Stimulated activated CD8-positive, alpha-beta memory T cell treated with anti-CD3 and anti-CD28 coated beads, Interleukin-12 subunit alpha, Interleukin-12 subunit beta, amount 100 ng/mL, for 24 hours (primary cell): ENCODE measurements around the gene MOCOS.
"Not testable (repeated sequence)": the region's sequence is repeated elsewhere in the genome, so short reads cannot be mapped to it uniquely, and the experiment has no call there.

Source experiments
- DNase-seq: peaks from one replicate; pipeline ENCODE4 v3.0.0-alpha.2; 2020; ENCODE audit errors: extremely low read depth

Gene MOCOS

DNA sequence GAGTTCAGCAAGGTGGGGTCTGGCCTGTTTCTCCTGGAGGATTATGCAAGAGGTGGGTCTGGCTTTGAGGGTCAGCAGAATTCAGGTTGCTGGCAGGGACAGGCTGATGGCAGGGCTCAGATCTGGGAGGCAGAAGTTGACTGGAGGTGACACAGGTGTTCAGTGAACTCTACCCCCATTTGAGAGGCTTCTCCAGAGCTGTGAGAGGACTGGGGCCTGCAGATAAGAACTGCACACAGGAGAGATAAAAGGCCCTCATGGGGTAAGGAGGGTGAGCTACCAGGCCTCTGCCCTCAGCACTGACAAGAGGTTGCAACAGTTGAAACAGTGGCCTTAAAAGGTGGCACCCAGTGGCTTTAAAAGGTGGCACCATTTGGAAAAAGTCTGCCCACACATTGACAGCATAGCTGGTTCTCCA lies 13.1 kb downstream of the MOCOS start:
- no peak for DNase-seq

DNA sequence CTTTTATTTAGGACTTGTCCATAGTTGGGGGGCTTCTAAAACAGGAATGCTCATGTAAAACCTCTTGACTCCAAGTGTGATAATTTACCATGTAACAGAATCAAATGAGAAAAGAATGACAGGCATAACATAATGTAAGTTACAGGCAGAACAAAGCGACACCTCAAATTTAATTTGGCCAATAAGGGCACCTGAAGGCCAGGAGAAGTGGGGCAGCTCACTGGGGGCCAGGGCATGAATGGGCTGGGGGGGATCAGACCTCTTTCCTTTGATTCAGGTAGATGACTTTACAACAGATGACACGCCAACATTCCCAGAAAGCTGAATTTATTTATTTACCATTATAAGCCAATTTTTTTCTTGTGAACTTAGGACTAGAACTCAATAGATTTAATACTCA lies 14.5 kb downstream of the MOCOS start:
- no peak for DNase-seq

DNA sequence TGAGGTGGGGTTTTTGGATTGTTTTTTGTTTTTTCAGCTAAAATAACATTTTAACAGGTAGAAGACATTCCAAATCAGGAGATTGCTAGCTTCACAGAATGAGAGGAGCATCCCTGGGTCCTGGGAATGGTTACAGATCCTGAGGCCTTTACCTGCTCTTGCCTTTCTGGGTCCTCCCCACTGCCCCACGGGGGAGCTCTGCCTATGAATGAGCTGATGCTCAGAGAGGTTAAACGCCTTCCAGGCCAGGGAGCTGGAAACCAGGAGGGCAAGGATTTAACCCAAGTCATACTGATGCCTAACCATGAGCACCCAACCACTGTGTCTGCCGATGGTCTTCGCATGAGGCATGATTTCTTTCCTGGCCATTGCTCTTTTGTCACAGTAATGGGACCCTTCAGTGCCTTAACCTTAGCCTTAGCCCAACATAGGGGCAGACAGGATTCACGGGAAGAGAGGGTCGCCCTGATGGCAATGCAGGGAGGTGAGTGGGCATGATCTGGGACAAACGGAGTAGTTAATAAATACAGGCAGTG lies 16.1 kb downstream of the MOCOS start:
- DNase-seq: no peak

DNA sequence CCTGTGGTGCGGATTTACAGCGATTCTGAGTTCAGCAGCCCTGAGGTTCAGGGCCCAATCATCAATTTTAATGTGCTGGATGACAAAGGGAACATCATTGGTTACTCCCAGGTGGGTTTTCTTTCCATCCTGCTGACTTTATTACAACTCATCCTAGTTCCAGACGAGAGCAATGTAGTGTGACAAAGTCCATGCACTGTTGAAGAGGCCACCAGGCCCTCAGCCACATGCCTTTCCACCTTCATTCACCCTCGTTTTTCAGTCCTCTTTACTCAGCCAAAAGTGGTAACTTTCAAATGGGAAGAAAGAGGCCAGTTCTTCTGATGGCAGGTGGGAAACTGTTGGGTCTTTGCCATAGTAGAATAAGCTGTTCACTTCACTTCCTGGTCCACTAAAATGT lies 17.9 kb downstream of the MOCOS start:
- no peak for DNase-seq

DNA sequence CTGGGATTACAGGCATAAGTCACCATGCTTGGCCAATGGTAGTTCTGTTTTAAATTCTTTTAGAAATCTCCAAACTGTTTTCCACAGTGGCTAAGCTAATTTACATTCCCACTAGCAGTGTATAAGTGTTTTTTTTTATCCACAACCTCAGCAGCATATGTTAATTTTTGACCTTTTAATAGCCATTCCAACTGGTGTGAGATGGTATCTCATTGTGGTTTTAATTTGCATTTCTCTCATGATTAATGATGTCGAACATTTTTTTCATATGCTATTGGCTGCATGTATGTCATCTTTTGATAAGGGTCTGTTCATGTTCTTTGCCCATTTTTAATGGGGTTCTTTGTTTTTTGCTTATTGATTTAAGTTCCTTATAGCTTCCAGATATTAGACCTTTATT lies 20.0 kb downstream of the MOCOS start:
- no peak for DNase-seq

DNA sequence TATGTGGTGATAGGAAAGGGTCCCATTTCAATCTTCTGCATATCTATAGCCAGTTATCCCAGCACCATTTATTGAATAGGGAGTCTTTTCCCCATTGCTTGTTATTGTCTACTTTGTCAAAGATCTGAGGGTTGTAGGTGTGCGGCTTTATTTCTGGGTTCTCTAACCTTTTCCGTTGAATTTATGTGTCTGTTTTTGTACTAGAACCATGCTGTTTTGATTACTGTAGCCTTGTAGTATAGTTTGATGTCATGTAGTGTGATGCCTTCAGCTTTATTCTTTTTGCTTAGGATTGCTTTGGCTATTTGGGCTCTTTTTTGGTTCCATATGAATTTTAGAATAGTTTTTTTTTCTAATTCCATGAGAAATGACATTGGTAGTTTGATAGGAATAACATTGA lies 20.7 kb downstream of the MOCOS start:
- not testable (repeated sequence) for DNase-seq

DNA sequence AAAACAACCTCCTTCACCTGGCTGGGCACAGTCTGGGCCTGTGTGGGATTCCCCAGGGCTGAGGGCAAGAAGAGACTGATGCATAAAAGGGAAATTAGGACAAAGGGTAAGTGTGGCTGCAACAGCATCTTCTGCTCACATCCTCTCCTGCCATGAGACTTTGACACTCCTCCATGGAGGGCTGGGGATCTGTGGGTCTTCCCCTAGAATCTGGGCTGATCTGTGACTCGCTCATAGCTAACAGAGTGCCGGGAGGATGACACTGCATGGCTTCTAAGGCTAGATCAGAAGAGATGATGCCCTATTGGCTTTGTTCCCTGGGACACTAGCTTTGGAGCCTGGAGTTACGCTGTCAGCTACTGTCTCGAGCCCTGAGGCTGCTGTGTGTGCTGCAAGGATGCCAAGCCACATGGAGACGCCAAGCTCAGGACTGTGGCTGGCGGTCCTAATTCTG lies 24.3 kb downstream of the MOCOS start:
- DNase-seq: no peak

DNA sequence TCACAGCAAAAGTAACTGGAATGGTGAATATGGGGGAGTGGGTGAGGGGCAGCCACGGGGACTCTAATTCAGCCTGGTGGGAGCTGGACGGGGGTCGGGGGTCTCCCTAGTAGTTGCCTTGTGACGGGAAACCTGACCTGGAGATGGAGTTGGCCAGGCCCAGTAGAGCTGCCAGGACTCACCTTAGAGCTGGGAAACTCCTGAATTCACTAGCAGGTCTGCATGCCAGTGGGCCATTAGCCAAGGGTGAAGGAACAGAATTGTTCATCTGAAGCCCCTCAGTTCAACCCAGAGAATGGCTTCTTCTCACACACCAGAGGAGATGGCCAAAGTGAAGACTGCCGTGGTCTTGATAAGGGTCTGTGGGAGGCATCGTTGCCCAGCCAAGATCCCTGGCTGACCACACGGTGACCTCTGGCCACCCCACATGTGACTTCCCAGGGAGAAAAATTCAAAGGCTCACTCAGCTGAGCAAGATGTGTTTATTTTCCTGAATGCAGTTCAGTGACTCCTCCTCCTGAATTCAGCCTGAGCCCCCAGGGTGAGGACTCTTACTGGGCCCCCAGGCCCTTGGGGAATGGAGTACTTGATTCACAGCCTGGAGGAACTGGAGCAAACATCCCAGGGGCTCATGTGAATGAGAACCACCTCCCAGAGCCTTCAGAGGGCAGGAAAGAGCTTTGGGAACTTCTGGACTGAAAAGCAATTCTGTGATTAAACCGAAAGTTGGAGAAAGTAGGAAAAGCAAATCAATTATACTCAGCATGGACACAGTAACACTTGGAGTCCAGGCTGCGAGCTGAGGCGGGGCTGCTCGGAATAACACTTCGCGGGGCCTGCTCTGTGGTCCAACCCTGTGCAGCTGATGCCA lies 25.2 kb downstream of the MOCOS start:
- no peak for DNase-seq

DNA sequence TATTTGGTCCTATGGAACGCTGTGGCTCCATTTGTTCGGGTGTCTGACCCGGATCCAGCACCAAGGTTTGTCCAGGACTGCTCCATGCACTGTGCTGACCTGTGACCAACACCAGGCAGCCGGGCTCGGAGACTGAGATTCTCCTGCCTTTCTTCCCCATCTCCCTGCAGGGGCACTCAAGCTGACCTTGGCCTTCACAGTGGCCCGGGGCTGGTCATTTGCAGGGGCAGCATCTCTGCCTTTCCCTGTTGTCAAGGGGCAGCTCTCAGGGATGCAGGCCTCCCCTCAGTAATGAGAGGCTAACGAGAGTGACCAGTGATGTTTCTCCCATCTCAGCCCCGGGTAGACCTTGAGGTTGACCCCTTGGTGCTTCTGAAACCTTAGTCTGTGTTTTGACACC lies 27.5 kb downstream of the MOCOS start:
- DNase-seq: no peak

DNA sequence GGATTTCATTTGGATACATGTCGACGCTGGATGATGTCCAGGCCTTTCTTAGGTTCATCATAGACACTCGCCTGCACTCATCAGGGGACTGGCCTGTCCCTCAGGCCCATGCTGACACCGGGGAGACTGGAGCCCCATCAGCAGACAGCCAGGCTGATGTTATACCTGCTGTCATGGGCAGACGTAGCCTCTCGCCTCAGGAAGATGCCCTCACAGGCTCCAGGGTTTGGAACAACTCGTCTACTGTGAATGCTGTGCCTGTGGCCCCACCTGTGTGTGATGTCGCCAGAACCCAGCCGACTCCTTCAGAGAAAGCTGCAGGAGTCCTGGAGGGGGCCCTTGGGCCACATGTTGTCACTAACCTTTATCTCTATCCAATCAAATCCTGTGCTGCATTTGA lies 28.3 kb downstream of the MOCOS start:
- no peak for DNase-seq

DNA sequence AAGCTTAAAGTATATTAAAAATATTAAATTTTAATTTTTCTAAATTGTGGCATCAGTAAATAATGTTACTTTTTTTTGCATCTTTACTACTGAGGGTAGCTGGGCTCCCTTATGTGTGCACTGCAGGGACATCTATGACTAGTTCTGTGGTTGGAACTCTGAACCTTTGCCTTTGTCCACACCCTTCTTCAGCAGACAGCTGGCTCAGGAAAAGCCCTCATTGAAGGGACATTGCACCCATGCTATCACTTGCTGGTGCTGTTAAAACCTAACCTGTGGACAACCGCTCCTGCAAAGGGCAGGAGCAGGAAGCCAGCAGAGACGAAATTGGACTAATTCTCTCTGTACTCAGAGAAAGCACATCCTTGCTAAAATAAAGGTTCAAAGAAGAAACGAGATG lies 30.1 kb downstream of the MOCOS start:
- DNase-seq: no peak

DNA sequence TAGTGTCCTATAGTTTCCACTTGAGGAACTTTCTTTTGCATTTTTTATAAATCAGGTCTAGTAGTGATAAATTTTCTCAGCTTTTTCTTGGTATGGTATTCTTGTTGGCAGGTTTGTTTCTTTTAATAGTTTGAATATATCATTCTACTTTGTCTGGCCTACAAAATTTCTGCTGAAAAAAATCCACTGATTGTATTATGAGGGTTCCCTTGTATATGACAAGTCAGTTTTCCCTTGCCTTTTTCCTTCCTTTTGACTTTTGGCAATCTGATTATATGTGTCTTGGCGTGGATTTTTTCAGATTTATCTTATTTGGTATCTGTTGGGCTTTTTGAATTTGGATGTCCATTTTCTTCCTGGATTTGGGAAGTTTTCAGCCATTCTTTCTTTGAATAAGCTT lies 41.9 kb downstream of the MOCOS start:
- DNase-seq: no peak

DNA sequence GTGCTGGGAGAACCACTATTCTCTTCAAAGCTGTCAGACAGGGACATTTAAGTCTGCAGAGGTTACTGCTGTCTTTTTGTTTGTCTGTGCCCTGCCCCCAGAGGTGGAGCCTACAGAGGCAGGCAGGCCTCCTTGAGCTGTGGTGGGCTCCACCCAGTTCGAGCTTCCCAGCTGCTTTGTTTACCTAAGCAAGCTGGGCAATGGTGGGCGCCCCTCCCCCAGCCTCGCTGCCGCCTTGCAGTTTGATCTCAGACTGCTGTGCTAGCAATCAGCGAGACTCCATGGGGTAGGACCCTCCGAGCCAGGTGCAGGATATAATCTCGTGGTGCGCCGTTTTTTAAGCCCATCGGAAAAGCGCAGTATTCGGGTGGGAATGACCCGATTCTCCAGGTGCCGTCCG lies 53.2 kb downstream of the MOCOS start:
- DNase-seq: not testable (repeated sequence)

DNA sequence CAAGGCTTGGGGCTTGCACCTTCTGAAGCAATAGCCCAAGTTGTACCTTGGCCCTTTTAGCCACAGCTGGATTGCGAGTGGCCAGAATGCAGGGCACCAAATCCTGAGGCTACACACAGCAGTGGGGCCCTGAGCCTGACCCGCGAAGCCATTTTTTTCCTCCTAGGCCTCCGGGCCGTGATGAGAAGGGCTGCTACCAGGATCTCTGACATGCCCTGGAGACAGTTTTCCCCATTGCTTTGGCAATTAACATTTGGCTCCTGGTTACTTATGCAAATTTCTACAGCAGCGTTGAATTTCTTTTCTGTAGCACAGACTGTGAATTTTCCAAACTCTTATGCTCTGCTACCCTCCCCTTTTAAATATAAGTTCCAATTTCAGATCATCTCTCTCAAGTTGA lies 54.5 kb downstream of the MOCOS start:
- no peak for DNase-seq

DNA sequence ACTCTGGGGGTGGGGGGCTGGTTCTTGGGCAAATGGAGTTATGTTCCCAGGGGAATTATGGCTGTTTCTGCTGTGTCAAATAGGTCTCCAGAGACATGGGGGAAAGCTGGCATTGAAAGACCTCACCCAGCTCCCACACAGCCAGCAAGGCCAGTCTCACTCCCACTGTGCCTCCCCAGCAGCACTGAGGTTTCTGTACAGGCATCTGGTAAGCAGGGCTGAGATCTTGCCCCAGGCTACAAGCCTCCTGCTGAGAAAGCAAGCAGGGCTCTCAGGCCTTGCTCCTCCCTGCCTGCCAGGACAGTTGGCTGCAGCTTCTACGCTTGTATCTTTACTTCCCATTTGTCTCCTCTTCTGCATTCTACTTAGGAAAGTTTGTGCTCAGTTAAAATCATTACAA lies 59.7 kb downstream of the MOCOS start:
- DNase-seq: no peak

DNA sequence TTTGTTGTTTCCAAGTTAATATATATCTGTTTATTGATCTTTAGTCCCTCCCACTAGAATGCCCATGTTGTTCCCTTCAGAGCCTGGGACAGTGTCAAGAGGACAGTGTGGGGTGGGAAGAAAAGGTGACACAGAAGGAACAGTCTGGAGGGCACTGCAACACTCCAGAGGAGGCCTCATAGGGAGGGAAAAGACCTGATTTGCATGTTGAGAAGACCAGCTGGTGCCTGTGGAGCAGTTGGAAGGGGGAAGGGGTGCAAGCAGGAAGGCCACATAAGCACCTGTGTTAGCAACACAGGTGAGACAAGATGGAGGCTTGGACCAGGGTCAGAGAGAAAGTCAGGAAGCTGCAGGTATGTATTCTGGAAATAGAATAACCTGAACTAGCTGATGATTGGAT lies 62.1 kb downstream of the MOCOS start:
- DNase-seq: no peak

DNA sequence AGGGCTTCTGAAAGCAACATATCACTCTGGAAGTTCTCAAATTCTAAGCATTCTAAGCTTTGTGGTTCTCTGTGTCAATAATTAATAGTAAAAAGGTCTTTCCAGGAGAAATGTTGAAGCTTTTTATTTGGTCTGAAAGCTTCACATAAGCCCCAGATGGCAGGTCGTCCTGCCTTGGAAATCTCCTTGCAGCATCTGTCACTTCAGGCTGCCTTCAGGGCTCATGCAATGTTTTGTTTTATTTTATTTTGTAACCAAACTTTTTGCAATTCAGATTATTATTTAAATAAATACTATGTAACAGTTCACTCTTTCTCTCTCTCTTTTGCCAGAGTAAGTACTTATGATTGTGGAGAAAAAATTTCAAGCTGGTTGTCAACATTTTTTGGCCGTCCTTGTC lies 63.5 kb downstream of the MOCOS start:
- no peak for DNase-seq

DNA sequence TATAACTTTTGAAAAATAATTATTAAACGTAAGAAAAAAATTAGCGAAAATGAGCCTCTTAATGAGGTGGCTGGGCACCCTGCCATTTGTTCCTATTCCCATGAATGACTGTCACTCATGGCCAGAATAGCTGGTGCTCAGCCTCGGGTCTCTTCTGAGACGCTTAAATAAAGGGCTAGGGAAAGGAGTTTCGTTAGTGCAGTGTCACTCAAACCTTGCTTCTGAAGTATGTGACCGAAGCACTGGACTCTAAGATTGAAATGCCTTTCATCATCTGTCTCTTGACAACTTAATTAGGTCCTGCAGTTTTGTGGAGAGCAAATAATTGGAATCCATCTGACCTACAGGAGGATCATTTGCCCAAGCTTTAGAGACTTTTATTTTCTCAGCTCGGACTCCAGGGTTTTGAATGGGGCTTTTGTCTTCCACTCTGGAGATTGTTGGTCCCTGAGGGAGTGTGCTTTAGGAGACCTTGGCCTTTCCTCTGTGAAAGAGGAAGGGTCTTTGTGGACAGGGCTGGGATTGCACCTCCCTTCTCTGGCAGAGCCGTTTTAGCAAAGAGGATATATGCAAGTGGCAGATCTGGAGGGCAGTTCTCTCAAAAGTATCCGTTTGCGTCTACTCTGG lies 67.9 kb downstream of the MOCOS start:
- DNase-seq: no peak

DNA sequence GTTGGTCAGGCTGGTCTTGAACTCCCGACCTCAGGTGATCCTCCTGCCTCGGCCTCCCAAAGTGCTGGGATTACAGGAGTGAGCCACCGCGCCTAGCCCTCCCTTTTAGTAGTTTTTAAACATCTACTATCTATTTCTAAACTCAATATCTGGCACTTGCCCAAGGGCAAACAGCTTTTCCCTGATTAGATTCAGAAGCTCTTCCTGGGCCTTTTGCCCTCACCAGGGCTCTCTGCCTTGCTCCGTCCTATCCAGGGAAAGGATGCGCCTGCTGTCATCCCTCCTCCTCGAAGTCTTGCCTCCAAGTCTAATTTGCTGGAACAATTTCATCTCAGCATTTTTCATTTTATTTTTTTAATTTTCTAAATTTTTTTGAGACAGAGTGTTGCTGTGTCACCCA lies 68.8 kb downstream of the MOCOS start:
- DNase-seq: no peak

DNA sequence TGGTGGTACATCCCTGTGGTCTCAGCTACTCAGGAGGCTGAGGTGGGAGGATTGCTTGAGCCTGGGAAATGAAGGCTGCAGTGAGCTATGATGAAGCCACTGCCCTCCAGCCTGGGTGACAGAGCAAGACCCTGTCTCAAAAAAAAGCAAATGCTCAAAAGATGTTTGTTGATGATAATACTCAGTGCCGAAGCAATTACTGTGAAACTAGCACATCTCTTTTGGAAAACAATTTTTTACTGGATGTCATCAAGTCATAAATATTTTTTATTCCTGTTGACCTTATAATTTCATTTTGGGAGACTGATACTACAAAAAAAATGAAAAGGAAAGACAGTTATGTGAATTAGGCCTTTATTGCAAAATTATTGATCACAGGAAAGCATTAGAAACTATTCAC lies 75.7 kb downstream of the MOCOS start:
- DNase-seq: no peak

DNA sequence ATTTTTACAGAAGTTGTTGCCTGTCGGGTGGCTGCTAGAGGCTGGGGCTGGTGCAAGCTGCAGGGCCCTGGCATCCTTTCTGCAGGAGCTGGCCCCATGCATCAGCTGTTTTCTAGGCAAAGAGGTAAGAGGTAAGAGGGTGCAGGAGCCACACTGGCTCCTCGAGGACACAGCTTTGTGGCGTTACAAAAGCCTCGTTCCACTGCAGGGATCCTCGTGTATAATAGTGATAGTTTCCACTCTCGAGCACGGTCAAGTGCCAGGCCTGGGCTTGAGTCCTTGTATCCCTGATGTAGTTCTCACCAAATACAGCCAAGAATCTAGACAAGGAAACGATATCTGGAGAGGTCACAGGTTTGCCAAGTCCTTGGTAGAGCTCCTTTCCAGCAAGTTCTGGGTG lies 77.0 kb downstream of the MOCOS start:
- no peak for DNase-seq

DNA sequence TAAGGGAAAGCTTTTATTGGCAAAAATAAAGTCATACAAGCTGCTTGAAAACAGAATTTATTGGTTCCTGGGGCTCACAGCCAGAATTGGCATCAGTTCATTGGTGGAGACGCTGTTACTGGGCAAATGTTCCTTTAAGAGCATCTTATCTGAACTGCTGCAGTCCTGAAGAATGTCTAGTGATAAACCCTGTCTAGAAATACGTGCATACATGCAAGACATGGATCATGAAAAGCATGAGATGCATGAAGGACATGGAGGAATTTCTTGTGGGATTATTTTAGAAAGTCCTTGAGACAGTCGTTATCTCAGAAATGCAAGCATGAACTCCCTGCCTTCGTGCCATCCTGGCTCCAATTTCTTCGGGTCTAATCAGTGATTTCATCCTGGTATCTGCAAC lies 77.7 kb downstream of the MOCOS start:
- no peak for DNase-seq

DNA sequence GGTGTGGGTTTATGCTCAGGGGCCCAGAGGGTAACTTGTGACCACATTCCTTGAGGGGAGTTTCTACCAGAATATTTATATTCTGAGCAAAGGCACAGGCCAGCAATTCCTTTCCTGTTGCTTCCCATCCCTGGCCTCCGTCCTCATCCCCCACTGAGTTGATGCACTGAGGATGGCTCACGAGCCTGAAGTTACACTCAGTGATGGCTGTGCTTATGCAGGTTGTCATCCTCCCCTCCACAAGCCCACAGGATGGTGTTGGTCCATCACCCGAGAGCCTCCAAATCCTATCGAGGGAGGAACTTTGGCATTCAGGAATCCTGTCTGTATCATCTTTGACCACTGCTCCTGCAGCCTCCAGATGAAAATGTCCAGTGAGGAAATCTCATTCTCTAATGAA lies 81.9 kb downstream of the MOCOS start:
- DNase-seq: no peak
